ENCODE data around the gene HIRIP3.
"Not testable (repeated sequence)": the region's sequence is repeated elsewhere in the genome, so short reads cannot be mapped to it uniquely, and the experiment has no call there.

The HIRIP3 gene

GRCh38 chr16:29995324-29995910, at the start of gene HIRIP3:
HIRIP3 (minus strand) TSS chr16:29995617; CDS start chr16:29995605, 12 bp downstream.
- peak; percentile 89 for DNase-seq

- DNase-seq: peak; percentile 49
These were observed 46.4 kb upstream of the HIRIP3 start for GRCh38 chr16:30041841-30042240.

- not testable (repeated sequence) for DNase-seq
These were observed 45.3 kb upstream of the HIRIP3 start for GRCh38 chr16:30040690-30041089.

- no peak for DNase-seq
These were observed 44.8 kb upstream of the HIRIP3 start for GRCh38 chr16:30040221-30040620.

GRCh38 chr16:30033270-30033669, 37.9 kb upstream of the HIRIP3 start:
- DNase-seq: no peak

GRCh38 chr16:30032083-30032819, 36.8 kb upstream of the HIRIP3 start:
- peak; percentile 79 for DNase-seq

- no peak for DNase-seq
These were observed 36.1 kb upstream of the HIRIP3 start for GRCh38 chr16:30031477-30031918.

GRCh38 chr16:30030841-30031413, 35.5 kb upstream of the HIRIP3 start, which contains the start of gene TLCD3B:
TLCD3B (minus strand) TSS chr16:30031271; CDS start chr16:30030527, 744 bp downstream.
- DNase-seq: no peak

GRCh38 chr16:30030011-30030685, 34.7 kb upstream of the HIRIP3 start:
- DNase-seq: no peak

GRCh38 chr16:30028438-30029076, 33.1 kb upstream of the HIRIP3 start:
- DNase-seq: no peak

GRCh38 chr16:30027588-30028437, 32.4 kb upstream of the HIRIP3 start:
- no peak for DNase-seq

GRCh38 chr16:30026449-30026848, 31.0 kb upstream of the HIRIP3 start:
- no peak for DNase-seq

- no peak for DNase-seq
These were observed 30.2 kb upstream of the HIRIP3 start for GRCh38 chr16:30025574-30025973.

- DNase-seq: no peak
These were observed 29.7 kb upstream of the HIRIP3 start for GRCh38 chr16:30025156-30025555.

GRCh38 chr16:30024451-30024850, 29.0 kb upstream of the HIRIP3 start:
- no peak for DNase-seq

- DNase-seq: no peak
These were observed 28.2 kb upstream of the HIRIP3 start for GRCh38 chr16:30023586-30023985.

GRCh38 chr16:30022887-30023286, 27.5 kb upstream of the HIRIP3 start, which contains the start of gene C16orf92:
C16orf92 (plus strand) TSS chr16:30023198; CDS start chr16:30023341, 143 bp downstream.
- no peak for DNase-seq

- no peak for DNase-seq
These were observed 23.3 kb upstream of the HIRIP3 start for GRCh38 chr16:30018731-30019158.

GRCh38 chr16:30017937-30018336, 22.5 kb upstream of the HIRIP3 start:
- not testable (repeated sequence) for DNase-seq

GRCh38 chr16:30017277-30017656, 21.9 kb upstream of the HIRIP3 start:
- no peak for DNase-seq

- DNase-seq: no peak
These were observed 21.3 kb upstream of the HIRIP3 start for GRCh38 chr16:30016555-30017276.
